OCI-LY1 (cell line): ENCODE data around the gene CALHM1.

Experiments used
- H2AFZ ChIP-seq: fragments of 200-600 bp; sonication (generic), shearing (Covaris generic); 2 replicates; pipeline ENCODE4 v1.6.0; 2014; ENCODE audit warnings: antibody characterized with exemption, mild to moderate bottlenecking, low read length
- H3F3A ChIP-seq: fragments of 200-600 bp; sonication (generic), shearing (Covaris generic); 2 replicates; pipeline ENCODE4 v1.6.0; 2014; ENCODE audit warnings: mild to moderate bottlenecking, antibody characterized with exemption, low read length, moderate library complexity; ENCODE audit not compliant: insufficient read depth
- H3K27ac ChIP-seq: fragments of 200-600 bp; sonication (generic); 2 replicates; pipeline ENCODE4 v1.5.1; 2014; ENCODE audit warnings: low read length, mixed run types, mild to moderate bottlenecking, low read depth; ENCODE audit not compliant: poor library complexity, severe bottlenecking
- H3K27me3 ChIP-seq: fragments of 200-600 bp; sonication (generic); 2 replicates; pipeline ENCODE4 v1.6.0; 2014; ENCODE audit warnings: antibody characterized with exemption, mild to moderate bottlenecking, low read length, moderate library complexity; ENCODE audit not compliant: insufficient read depth
- H3K36me3 ChIP-seq: fragments of 200-600 bp; sonication (generic); 2 replicates; pipeline ENCODE4 v1.6.1; 2014; ENCODE audit warnings: mild to moderate bottlenecking, antibody characterized with exemption, low read length, moderate library complexity, mixed read lengths; ENCODE audit not compliant: insufficient read depth
- H3K4me1 ChIP-seq: fragments of 200-600 bp; sonication (generic); 2 replicates; pipeline ENCODE4 v1.5.1; 2014; ENCODE audit warnings: mild to moderate bottlenecking, low read length, moderate library complexity; ENCODE audit not compliant: insufficient read depth, severe bottlenecking
- H3K4me2 ChIP-seq: fragments of 200-600 bp; sonication (generic), shearing (Covaris generic); 2 replicates; pipeline ENCODE4 v1.6.1; 2014; ENCODE audit warnings: low read length
- H3K4me3 ChIP-seq: fragments of 200-600 bp; sonication (generic); 2 replicates; pipeline ENCODE4 v1.5.1; 2014; ENCODE audit warnings: low read length, low read depth, mild to moderate bottlenecking, mixed read lengths; ENCODE audit not compliant: poor library complexity, severe bottlenecking
- H3K79me2 ChIP-seq: fragments of 200-600 bp; shearing (Covaris generic); 2 replicates; pipeline ENCODE4 v1.6.1; 2016; ENCODE audit warnings: mixed run types, low read length, mixed read lengths; ENCODE audit not compliant: insufficient read depth
- H3K9ac ChIP-seq: fragments of 200-600 bp; sonication (generic), shearing (Covaris generic); 2 replicates; pipeline ENCODE4 v1.6.1; 2014; ENCODE audit warnings: mild to moderate bottlenecking, low read length, mixed read lengths
- H3K9me2 ChIP-seq: fragments of 200-600 bp; sonication (generic), shearing (Covaris generic); 2 replicates; pipeline ENCODE4 v1.6.1; 2014; ENCODE audit warnings: low read depth, mild to moderate bottlenecking, low read length, mixed read lengths
- H3K9me3 ChIP-seq: fragments of 200-600 bp; shearing (Covaris generic); 2 replicates; pipeline ENCODE4 v1.6.1; 2014; ENCODE audit warnings: low read length, mixed read lengths
- H4K20me1 ChIP-seq: fragments of 200-600 bp; sonication (generic), shearing (Covaris generic); 2 replicates; pipeline ENCODE4 v1.6.0; 2016; ENCODE audit warnings: mild to moderate bottlenecking, low read length; ENCODE audit not compliant: insufficient read depth
- CTCF ChIP-seq: fragments of 200-600 bp; sonication (generic), shearing (Covaris generic); IDR thresholded peaks from 2 replicates; pipeline ENCODE4 v1.5.1; 2017; ENCODE audit warnings: mild to moderate bottlenecking, antibody characterized with exemption, low read length, moderate library complexity, mixed read lengths
- EZH2 ChIP-seq: fragments of 200-600 bp; sonication (generic), shearing (Covaris generic); IDR thresholded peaks from 2 replicates; pipeline ENCODE4 v1.8.0; 2017; ENCODE audit warnings: borderline replicate concordance, mixed run types, mild to moderate bottlenecking, antibody characterized with exemption, low read length, moderate library complexity, mixed read lengths

Gene CALHM1

GRCh38 chr10:103447187-103447586 is 11.5 kb downstream of the CALHM1 start:
- Histone ChIP-seq H3F3A (no peaks in the 10 kb centered on the region), H3K4me1 (peaks cover 5% of the 10 kb centered on the region), H4K20me1 (no peaks in the 10 kb centered on the region), H3K79me2 (no peaks in the 10 kb centered on the region), H3K9me2 (no peaks in the 10 kb centered on the region), H3K4me2 (no peak overlapping the region), H3K9me3 (no peaks in the 10 kb centered on the region), H3K4me3 (no peak overlapping the region), H3K27ac (no peak overlapping the region), H3K27me3 (no peaks in the 10 kb centered on the region), H3K36me3 (peaks cover 68% of the 10 kb centered on the region), H3K9ac (no peak overlapping the region), H2AFZ (no peak overlapping the region)
- TF ChIP-seq CTCF = no peak
- no peak for TF ChIP-seq EZH2

- H4K20me1 ChIP-seq = no peaks in the 10 kb centered on the region
- peaks cover 77% of the 10 kb centered on the region for H3K36me3 ChIP-seq
- H3F3A ChIP-seq = no peaks in the 10 kb centered on the region
- no peak overlapping the region for H3K9ac ChIP-seq
- no peaks in the 10 kb centered on the region for H3K9me3 ChIP-seq
- no peak overlapping the region for H3K4me3 ChIP-seq
- TF ChIP-seq CTCF (no peak), EZH2 (no peak)
- no peak overlapping the region for H3K27ac ChIP-seq
- no peaks in the 10 kb centered on the region for H3K27me3 ChIP-seq
- no peaks in the 10 kb centered on the region for H3K79me2 ChIP-seq
- no peaks in the 10 kb centered on the region for H3K9me2 ChIP-seq
- no peak overlapping the region for H3K4me2 ChIP-seq
- H2AFZ ChIP-seq = no peak overlapping the region
- no peaks in the 10 kb centered on the region for H3K4me1 ChIP-seq
Measured at GRCh38 chr10:103445767-103446567, 12.7 kb downstream of the CALHM1 start.

- Histone ChIP-seq H3F3A (no peaks in the 10 kb centered on the region), H3K9me3 (no peaks in the 10 kb centered on the region), H3K9me2 (no peaks in the 10 kb centered on the region), H3K4me1 (no peaks in the 10 kb centered on the region), H2AFZ (no peak overlapping the region), H3K4me3 (no peak overlapping the region), H3K4me2 (no peak overlapping the region), H3K79me2 (no peaks in the 10 kb centered on the region), H3K36me3 (peaks cover 82% of the 10 kb centered on the region), H4K20me1 (no peaks in the 10 kb centered on the region), H3K9ac (no peak overlapping the region), H3K27me3 (no peaks in the 10 kb centered on the region), H3K27ac (no peak overlapping the region)
- TF ChIP-seq CTCF (no peak), EZH2 (no peak)
Measured at GRCh38 chr10:103445366-103445765, 13.3 kb downstream of the CALHM1 start.
